HUES48 (cell line): ENCODE results near the gene KCNJ18.
"Not testable (repeated sequence)": the region's sequence is repeated elsewhere in the genome, so short reads cannot be mapped to it uniquely, and the experiment has no call there.

ENCODE experiments used
- H3K27ac ChIP-seq: one replicate; pipeline ENCODE4 v1.7.0; 2013; ENCODE audit warnings: low read depth, low read length, inconsistent platforms
- H3K27me3 ChIP-seq: 2 replicates; pipeline ENCODE4 v1.6.1; 2013; ENCODE audit warnings: mild to moderate bottlenecking, low read length; ENCODE audit not compliant: control insufficient read depth, insufficient read depth
- H3K36me3 ChIP-seq: 2 replicates; pipeline ENCODE4 v1.6.1; 2013; ENCODE audit warnings: low read length; ENCODE audit not compliant: control insufficient read depth, insufficient read depth
- H3K4me1 ChIP-seq: 2 replicates; pipeline ENCODE4 v1.6.1; 2013; ENCODE audit warnings: mild to moderate bottlenecking, low read length; ENCODE audit not compliant: control insufficient read depth, insufficient read depth
- H3K4me3 ChIP-seq: 2 replicates; pipeline ENCODE4 v1.5.1; 2013; ENCODE audit warnings: mild to moderate bottlenecking, low read depth, low read length
- H3K9ac ChIP-seq: 2 replicates; pipeline ENCODE4 v1.6.1; 2013; ENCODE audit warnings: mild to moderate bottlenecking, low read depth, low read length, moderate library complexity
- H3K9me3 ChIP-seq: 2 replicates; pipeline ENCODE4 v1.6.1; 2013; ENCODE audit warnings: low read length; ENCODE audit not compliant: control insufficient read depth, insufficient read depth

The KCNJ18 gene

GRCh38 chr17:21699124-21699523 is 6.8 kb downstream of the KCNJ18 start:
- H3K4me3 ChIP-seq, H3K4me1 ChIP-seq, H3K9ac ChIP-seq, H3K36me3 ChIP-seq, H3K27me3 ChIP-seq, H3K27ac ChIP-seq: not testable (repeated sequence)
- peaks cover 34% of the 10 kb centered on the region for H3K9me3 ChIP-seq

- H3K27me3 ChIP-seq, H3K36me3 ChIP-seq, H3K27ac ChIP-seq, H3K4me1 ChIP-seq, H3K9ac ChIP-seq, H3K4me3 ChIP-seq: not testable (repeated sequence)
- H3K9me3 ChIP-seq = peaks cover 35% of the 10 kb centered on the region
These were observed 7.4 kb downstream of the KCNJ18 start for GRCh38 chr17:21699573-21700236.

GRCh38 chr17:21701090-21701489 is 8.8 kb downstream of the KCNJ18 start:
- not testable (repeated sequence) for H3K36me3 ChIP-seq, H3K9ac ChIP-seq, H3K27ac ChIP-seq, H3K4me1 ChIP-seq, H3K4me3 ChIP-seq, H3K27me3 ChIP-seq
- H3K9me3 ChIP-seq = peaks cover 44% of the 10 kb centered on the region

GRCh38 chr17:21702029-21702428 is 9.7 kb downstream of the KCNJ18 start:
- not testable (repeated sequence) for H3K27me3 ChIP-seq, H3K4me1 ChIP-seq, H3K27ac ChIP-seq, H3K36me3 ChIP-seq, H3K9ac ChIP-seq, H3K4me3 ChIP-seq
- H3K9me3 ChIP-seq = peaks cover 41% of the 10 kb centered on the region

- peaks cover 38% of the 10 kb centered on the region for H3K9me3 ChIP-seq
- not testable (repeated sequence) for H3K27ac ChIP-seq, H3K27me3 ChIP-seq, H3K36me3 ChIP-seq, H3K4me1 ChIP-seq, H3K4me3 ChIP-seq, H3K9ac ChIP-seq
These were observed 10.2 kb downstream of the KCNJ18 start for GRCh38 chr17:21702521-21702920.

- not testable (repeated sequence) for H3K27me3 ChIP-seq, H3K36me3 ChIP-seq, H3K4me1 ChIP-seq, H3K9ac ChIP-seq, H3K4me3 ChIP-seq, H3K27ac ChIP-seq
- peaks cover 39% of the 10 kb centered on the region for H3K9me3 ChIP-seq
These were observed 10.8 kb downstream of the KCNJ18 start for GRCh38 chr17:21702940-21703640.

- not testable (repeated sequence) for H3K4me1 ChIP-seq, H3K9ac ChIP-seq, H3K36me3 ChIP-seq, H3K4me3 ChIP-seq, H3K27me3 ChIP-seq, H3K27ac ChIP-seq
- H3K9me3 ChIP-seq = peaks cover 44% of the 10 kb centered on the region
These were observed 11.9 kb downstream of the KCNJ18 start for GRCh38 chr17:21703891-21704872.

- no peak overlapping the region for H3K27ac ChIP-seq
- H3K4me3 ChIP-seq = no peak overlapping the region
- no peaks in the 10 kb centered on the region for H3K4me1 ChIP-seq
- H3K9me3 ChIP-seq = peaks cover 43% of the 10 kb centered on the region
- H3K27me3 ChIP-seq = no peaks in the 10 kb centered on the region
- H3K9ac ChIP-seq = no peak overlapping the region
- no peaks in the 10 kb centered on the region for H3K36me3 ChIP-seq
These were observed 12.8 kb downstream of the KCNJ18 start for GRCh38 chr17:21705021-21705601.

- H3K4me3 ChIP-seq, H3K36me3 ChIP-seq, H3K27me3 ChIP-seq, H3K4me1 ChIP-seq, H3K27ac ChIP-seq, H3K9ac ChIP-seq: not testable (repeated sequence)
- H3K9me3 ChIP-seq = peaks cover 43% of the 10 kb centered on the region
These were observed 13.4 kb downstream of the KCNJ18 start for GRCh38 chr17:21705746-21706145.

- H3K9me3 ChIP-seq = peaks cover 47% of the 10 kb centered on the region
- not testable (repeated sequence) for H3K9ac ChIP-seq, H3K4me1 ChIP-seq, H3K36me3 ChIP-seq, H3K27me3 ChIP-seq, H3K4me3 ChIP-seq, H3K27ac ChIP-seq
These were observed 14.2 kb downstream of the KCNJ18 start for GRCh38 chr17:21706546-21706945.
